A673 (cell line): ENCODE measurements around the gene MAMSTR.

ENCODE experiments used
- CTCF ChIP-seq: fragments of 300-800, 200-600 bp; sonication (generic); conservative IDR thresholded peaks from 2 replicates; pipeline ENCODE4 v1.5.1; 2017; ENCODE audit warnings: low read depth, mild to moderate bottlenecking, antibody characterized with exemption, low read length, moderate library complexity, mixed read lengths
- EZH2 ChIP-seq: fragments of 200-600 bp; sonication (generic); IDR thresholded peaks from 2 replicates; pipeline ENCODE4 v1.6.1; 2017; ENCODE audit warnings: borderline replicate concordance, low read depth, mild to moderate bottlenecking, mixed read lengths, antibody characterized with exemption, low read length; ENCODE audit not compliant: poor library complexity, severe bottlenecking

DNA sequence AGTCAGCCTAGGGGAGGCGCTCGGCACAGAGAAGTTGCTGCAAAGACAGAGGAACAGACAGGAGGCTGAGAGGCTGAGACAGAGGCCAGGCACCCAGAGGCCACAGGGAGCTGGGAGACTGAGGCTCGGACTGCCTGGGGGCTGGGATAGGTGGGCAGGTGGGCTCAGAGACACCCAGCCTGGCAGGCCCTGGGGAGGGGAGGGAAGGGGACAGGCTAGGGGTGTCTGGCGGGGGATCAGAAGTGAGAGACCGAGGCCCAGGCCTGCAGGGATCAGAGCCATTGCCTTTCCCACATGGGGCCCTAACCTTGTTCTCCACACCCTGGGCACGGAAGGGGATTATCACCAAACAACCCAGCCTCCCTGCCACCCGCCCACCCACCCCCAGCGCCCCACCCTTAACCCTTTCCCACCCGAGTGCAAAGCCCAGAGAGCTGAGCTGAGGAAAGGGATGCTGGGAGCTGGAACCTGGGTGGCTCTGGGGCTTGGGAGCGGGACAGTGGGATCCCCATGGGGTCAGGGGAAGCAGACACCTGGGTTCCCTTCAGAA is 48.0 kb downstream of the MAMSTR start:
- TF ChIP-seq CTCF = no peak
- TF ChIP-seq EZH2 = no peak
